ENCODE measurements around the gene CRYBA4. TPM values are rescaled to one million over a fixed set of nuclear protein-coding genes. Genes with fewer than 3 reads are reported as not detected.

Gene CRYBA4
- total RNA-seq, 1 experiment from 2014 or later, result not detected

DNA sequence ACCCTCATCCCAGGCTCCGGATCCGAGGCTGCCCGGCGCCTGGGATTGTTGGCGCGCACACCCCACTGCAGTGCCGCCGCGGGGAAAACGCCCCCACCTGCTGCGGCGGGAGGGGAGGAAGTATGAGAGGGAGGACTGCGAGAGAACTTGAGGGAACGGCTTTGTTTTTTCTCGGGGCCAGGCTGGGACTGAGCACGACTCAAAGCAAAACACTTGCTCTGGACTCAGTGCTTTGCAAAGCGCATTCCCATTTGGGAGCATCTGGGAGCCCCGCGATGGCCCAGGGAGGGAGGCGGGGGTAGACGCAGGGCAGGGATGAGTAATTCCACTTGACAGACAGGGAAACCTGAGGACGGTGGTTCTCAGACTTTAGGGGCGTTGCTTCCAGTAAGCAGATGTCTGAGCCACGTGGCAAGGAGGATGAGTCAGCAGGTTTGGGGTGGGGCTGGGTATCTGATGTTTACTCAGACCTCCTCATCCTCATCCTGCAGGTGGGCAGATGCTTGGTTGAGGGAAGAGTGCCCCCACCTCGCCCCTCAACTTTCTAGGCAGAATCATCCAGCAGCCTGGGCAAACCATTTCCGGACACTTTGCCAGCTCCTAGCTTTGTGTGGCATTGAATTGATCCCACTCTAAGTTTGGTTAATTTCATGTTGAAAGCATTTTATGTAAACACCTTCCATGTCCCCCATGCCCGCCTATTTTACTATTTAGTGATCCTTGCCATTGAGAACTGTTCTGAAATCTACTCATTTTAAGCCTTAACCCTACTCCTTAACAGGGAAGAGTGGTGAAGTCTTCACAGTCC is 37.1 kb downstream of the CRYBA4 start:
- DNase-seq (ENCODE audit: extremely low read depth, low read depth), result peak; percentile 78

- no peak for DNase-seq (ENCODE audit: extremely low read depth, low read depth)
Measured at GRCh38 chr22:26660356-26660755, 38.6 kb downstream of the CRYBA4 start.

DNA sequence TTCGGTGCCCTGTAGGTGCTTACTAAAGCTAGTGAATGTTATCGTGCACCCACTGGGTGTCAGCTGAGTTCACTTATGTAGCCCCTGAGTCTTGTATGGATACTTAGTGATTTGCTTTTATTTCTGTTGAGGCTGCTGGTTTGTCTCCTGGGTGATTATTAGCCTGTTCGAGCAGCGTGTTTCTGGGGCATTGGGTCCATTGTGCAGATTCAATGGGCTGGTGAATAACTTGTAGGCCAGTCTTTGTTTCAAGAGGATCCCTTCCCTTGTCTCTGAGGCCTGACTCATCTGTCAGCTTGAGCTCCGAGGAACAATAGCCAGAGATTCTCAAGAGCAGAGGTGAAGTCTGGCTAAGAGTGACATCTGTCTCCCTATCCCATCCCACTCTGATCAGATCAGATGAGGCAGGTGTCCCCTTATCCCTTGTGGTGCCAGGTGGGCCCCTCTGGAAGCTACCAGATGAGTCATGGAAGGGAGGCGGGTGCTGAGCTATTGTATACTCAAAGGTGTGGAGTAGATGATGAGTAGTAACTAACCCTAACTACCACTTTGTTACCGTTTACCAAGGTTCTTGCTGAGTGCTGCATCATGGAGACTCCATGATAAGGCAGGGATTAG is 39.3 kb downstream of the CRYBA4 start:
- no peak for DNase-seq (ENCODE audit: extremely low read depth, low read depth)

- no peak for DNase-seq (ENCODE audit: extremely low read depth, low read depth)
Measured at GRCh38 chr22:26662160-26662559, 40.4 kb downstream of the CRYBA4 start.

GRCh38 chr22:26663374-26663923 is 41.7 kb downstream of the CRYBA4 start:
- no peak for DNase-seq (ENCODE audit: extremely low read depth, low read depth)

DNA sequence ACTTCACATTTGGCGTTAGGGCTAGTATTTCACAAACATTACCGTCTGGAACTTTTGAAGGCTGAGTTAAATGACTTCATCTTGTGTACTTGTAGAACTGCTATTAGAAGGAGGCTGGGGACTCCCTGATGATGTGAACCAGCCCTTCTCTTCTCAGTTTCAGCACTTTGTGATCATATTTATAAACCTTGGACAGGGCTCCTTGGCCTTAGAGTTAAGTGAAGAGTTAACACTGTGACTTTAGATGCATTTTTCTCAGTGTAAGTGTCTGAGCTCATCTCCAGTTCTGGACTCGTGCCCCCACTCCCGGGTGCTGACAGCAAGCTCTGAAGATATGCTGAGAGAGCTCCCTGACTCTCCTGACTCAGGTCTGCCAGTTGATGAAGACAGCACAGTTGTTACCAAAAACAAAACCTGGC is 44.1 kb downstream of the CRYBA4 start:
- no peak for DNase-seq (ENCODE audit: extremely low read depth, low read depth)

DNA sequence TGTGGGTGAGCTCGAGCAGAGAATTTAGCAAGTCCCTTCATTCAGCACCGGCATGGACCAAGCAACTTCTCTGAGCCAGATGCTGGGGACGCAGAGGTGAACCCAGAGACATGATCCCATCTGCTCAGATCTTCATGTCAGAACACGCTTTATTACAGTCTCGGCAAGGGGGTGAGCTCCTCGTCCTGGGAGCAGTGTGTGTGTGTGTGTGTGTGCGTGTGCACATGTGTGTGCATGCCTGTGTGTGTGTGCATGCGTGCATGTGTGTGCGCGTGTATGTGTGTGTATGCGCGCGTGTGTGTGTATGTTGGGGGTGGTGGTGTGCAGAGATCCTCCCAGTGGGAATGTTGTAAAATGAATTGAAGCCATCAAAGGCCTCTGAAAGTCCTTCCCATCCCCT is 45.4 kb downstream of the CRYBA4 start:
- no peak for DNase-seq (ENCODE audit: extremely low read depth, low read depth)

DNA sequence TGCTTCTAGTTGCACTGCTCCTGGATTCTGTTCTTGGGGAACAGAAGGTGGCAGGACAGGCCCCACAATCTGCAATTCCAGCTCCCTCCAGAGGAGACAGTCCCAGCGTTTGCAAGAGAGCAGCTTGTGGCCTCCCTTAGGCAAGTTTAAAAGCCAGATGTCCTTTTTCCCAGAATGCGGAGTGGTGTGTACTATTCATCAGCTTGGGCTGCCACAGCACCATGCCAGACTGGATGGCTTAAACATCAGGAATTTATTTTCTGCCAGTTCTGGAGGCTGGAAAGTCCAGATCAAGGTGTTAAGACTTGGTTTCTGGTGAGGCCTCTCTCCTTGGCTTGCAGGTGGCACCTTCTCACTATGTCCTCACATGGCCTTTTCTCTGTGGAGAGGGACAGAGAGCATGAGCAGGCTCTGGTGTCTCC is 47.3 kb downstream of the CRYBA4 start:
- DNase-seq (ENCODE audit: extremely low read depth, low read depth), result peak; percentile 45

GRCh38 chr22:26670459-26670858 is 48.7 kb downstream of the CRYBA4 start:
- DNase-seq (ENCODE audit: extremely low read depth, low read depth), result no peak

DNA sequence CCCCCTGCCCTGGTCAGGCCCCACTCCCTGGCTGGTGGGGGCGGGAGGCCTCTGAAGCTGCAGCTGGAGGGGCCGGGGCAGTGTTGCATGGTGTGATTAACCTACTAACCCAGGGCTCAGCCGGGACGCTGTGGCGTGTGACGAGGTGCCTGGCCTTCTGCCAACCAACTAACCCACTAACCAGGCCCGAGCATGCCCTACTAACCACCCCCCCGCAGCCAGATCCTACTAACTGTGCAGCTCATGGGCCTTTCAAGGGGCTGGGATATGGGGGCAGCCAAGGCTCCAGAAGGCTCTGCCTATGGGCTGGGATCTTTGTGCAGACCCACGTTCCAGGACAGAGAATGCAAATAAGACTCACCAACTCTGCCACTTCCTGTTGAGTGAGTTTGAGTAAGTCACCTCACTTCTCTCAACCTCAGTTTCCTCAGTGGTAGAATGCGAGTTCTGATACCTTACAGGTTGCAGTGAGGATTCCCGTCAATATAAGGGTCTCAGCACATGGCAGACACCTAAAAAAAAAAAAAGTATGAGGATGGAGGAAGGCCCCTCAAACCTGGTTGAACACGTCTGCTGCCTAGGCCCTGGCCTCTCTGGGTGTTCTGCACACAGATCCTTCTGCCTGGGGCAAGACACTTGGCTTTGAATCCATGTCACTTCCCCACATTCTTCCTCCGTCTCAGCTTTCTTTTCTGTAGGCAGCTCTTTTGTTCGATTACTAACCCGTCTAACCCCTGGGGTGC is 49.7 kb downstream of the CRYBA4 start:
- no peak for DNase-seq (ENCODE audit: extremely low read depth, low read depth)

- DNase-seq (ENCODE audit: extremely low read depth, low read depth), result no peak
Measured at GRCh38 chr22:26672060-26672471, 50.3 kb downstream of the CRYBA4 start.

DNA sequence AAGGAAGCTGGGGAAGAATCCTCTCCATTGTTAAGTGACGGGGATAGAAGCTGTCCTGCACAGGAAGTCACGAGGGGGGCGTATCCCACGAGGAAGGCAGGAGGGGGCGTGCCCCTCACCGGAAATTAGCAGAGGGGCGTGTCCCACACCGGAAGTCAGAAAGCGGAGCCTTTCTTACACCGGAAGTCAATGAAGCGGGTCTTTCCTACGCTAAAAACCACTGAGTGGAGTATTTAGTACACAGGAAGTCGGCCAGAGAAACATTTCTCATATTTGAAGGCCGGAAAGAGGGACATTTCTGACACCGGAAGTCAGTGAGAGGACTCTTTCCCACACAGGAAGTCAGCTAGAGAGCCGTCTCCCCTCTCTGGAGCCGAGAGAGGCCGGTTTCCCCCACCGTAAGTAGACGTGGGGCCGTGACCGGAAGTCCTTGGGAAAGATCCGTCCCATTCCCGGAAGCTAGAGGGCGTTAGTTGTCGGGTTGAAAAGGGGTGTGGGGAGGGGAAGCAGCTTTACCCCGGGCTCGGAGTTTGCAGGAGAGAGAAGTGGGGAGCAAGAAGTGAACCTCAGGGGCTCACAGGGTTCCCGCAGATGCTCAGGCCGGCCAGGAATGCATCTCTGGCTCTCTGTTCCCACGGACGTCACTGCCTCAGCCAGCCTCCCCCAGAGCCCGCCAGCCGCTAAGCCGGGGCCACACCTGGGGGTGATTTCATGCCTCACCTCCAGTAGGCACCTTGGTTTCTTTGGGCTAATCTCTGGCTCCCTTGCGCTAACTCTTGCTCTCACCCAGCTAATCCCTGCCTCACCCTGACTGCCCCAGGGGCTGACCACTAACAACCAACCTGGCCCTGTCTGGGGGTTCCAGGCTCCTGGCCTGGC is 51.1 kb downstream of the CRYBA4 start:
- peak; percentile 85 for DNase-seq (ENCODE audit: extremely low read depth, low read depth)

DNA sequence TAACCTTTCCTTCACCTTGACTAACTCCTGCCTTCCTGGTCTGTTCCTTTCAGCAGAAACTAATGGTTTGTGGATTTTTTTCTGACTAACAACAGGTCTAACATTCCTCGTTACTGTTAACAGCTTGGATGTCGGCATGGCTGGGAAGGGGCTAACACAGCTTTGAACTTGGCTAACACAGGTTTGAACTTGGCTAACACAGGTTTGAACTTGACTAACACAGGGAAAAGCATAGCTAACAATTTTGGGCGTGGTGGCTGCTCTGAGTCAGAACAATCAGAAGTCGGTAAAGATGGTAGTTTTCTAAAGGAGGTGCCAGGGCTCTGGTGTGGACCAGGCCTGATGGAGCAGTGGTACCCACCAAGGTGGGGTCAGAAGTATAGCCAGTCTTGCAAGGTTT is 51.7 kb downstream of the CRYBA4 start:
- DNase-seq (ENCODE audit: extremely low read depth, low read depth), result no peak

- DNase-seq (ENCODE audit: extremely low read depth, low read depth), result no peak
Measured at GRCh38 chr22:26674211-26675190, 52.7 kb downstream of the CRYBA4 start.

- DNase-seq (ENCODE audit: extremely low read depth, low read depth), result no peak
Measured at GRCh38 chr22:26675687-26676268, 54.0 kb downstream of the CRYBA4 start.

- no peak for DNase-seq (ENCODE audit: extremely low read depth, low read depth)
Measured at GRCh38 chr22:26677217-26677616, 55.5 kb downstream of the CRYBA4 start.

- peak; percentile 61 for DNase-seq (ENCODE audit: extremely low read depth, low read depth)
Measured at GRCh38 chr22:26679003-26679629, 57.4 kb downstream of the CRYBA4 start.
